Measurements from ENCODE around the gene STXBP1.

GRCh38 chr9:127635201-127635735 is 23.2 kb downstream of the STXBP1 start:
- TF ChIP-seq, protein P1, sequence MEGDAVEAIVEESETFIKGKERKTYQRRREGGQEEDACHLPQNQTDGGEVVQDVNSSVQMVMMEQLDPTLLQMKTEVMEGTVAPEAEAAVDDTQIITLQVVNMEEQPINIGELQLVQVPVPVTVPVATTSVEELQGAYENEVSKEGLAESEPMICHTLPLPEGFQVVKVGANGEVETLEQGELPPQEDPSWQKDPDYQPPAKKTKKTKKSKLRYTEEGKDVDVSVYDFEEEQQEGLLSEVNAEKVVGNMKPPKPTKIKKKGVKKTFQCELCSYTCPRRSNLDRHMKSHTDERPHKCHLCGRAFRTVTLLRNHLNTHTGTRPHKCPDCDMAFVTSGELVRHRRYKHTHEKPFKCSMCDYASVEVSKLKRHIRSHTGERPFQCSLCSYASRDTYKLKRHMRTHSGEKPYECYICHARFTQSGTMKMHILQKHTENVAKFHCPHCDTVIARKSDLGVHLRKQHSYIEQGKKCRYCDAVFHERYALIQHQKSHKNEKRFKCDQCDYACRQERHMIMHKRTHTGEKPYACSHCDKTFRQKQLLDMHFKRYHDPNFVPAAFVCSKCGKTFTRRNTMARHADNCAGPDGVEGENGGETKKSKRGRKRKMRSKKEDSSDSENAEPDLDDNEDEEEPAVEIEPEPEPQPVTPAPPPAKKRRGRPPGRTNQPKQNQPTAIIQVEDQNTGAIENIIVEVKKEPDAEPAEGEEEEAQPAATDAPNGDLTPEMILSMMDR (conservative IDR thresholded peaks at IDR 0.05) = no peak
- no peak for TF ChIP-seq EZH2 (IDR thresholded peaks at IDR 0.05; ENCODE audit: low read depth)
